ENCODE measurements around the gene TOP3A.
"Not testable (repeated sequence)": the region's sequence is repeated elsewhere in the genome, so short reads cannot be mapped to it uniquely, and the experiment has no call there.

TOP3A gene, protein sequence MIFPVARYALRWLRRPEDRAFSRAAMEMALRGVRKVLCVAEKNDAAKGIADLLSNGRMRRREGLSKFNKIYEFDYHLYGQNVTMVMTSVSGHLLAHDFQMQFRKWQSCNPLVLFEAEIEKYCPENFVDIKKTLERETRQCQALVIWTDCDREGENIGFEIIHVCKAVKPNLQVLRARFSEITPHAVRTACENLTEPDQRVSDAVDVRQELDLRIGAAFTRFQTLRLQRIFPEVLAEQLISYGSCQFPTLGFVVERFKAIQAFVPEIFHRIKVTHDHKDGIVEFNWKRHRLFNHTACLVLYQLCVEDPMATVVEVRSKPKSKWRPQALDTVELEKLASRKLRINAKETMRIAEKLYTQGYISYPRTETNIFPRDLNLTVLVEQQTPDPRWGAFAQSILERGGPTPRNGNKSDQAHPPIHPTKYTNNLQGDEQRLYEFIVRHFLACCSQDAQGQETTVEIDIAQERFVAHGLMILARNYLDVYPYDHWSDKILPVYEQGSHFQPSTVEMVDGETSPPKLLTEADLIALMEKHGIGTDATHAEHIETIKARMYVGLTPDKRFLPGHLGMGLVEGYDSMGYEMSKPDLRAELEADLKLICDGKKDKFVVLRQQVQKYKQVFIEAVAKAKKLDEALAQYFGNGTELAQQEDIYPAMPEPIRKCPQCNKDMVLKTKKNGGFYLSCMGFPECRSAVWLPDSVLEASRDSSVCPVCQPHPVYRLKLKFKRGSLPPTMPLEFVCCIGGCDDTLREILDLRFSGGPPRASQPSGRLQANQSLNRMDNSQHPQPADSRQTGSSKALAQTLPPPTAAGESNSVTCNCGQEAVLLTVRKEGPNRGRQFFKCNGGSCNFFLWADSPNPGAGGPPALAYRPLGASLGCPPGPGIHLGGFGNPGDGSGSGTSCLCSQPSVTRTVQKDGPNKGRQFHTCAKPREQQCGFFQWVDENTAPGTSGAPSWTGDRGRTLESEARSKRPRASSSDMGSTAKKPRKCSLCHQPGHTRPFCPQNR

DNA sequence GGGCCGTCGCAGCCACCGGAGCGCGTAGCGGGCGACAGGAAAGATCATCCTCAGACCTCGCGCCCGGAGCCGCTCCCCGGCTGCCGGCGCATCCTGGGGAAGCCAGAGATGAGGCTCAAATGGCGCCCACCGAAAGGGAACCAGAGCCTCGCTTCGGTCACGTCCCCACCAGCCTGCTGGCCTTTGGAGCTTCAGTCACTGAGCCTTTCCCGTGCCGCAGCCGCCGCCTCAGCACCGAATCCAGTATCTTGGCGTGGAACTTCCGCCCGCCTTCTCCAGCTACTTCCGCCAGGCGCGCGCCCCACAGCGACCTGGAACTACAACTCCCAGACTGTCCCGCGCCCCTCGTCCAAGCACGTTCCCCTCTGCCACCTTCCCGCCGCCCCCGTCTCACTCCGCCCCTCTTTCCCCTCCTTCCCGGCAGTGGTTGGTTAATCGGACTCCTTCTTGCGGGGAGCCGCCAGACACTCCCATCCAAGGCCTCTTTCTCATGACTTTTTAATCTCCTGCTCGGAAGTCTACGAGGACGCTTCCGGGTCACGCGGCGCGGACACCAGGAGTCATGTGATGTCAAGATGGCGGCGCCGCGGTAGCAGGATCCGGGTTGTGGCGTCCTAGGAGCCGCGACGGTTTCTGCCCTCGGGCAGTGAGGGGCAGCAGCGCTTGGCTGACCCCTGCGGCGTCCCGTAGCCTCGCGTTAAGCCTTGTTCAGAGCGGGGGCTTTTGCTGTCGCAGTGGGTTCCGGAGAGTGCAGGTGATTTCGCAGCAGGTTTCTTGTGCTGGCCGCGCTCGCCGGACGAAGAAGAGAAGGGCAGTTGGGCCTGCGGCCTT, at the start of gene TOP3A, which contains the start of gene SMCR8:
TOP3A (minus strand) TSS at position 264 of the 831 bp plus-strand sequence; CDS start at position 48, 216 bp downstream.
SMCR8 (plus strand) TSS at position 563 of the 831 bp plus-strand sequence. CDS start 497 bp downstream, outside the sequence.
- peak; percentile 77 for DNase-seq

DNA sequence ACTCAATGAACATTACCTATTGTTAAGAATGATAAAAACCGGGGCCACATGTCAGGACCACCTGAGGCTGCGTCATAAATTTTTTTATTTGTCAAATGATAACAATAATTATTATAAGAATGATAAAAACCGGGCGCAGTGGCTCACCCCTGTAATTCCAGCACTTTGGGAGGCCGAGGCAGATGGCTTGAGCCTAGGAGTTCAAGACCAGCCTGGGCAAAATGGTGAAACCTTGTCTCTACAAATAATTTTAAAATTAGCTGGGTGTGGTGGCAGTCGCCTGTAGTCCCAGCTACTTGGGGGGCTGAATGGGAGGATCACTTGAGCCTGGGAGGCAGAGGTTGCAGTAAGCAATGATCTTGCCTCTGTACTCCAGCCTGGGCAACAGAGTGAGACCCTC, 49.4 kb upstream of the TOP3A start:
- DNase-seq = no peak

DNA sequence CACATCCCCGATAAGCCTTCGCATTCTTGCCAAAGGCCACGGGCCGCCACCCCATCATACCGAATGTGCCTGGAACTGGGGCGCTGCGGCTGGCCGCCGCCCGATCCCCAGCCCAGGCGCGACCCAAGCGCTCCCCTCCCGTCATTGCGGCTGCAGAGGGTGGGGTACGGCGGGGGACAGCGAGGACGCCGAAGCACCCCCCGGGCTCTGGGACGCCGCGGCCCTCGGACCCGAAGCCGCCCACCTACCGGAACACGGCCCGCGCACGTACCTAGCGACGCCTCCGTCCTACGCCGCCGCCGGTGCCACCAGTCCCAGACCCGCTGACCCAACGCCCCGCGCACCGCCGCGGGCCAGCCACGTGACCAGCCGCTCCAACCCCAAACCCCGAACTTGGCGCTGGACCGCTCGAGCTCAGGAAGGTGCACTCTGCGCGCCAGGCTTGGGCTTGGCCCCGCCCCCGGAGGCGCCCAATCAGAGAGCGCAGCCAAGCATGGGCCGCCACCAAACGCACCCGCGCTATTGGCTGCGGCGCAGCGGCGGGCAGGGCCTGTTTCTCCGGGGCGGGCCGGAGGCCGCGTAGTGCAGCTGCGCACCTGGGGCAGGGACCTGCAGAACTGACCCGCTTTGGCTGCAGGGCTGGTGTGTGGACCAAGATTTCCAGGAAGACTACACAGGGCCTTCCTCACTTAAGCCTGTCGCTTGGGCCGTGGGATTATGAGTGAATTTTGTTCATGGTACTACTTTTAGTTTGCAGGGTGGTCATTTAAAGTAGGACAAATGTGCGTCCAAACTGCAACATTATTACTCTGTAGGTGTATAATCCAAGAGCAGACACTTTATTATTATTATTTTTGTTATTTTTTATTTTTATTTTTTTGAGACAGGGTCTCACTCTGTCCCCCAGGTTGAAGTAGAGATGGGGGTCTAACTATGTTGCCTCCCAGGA, 48.6 kb upstream of the TOP3A start, which contains the start of gene SHMT1:
SHMT1 (minus strand) TSS at position 450 of the 949 bp plus-strand sequence. CDS start 7,569 bp downstream, outside the sequence.
- DNase-seq = peak; percentile 60

DNA sequence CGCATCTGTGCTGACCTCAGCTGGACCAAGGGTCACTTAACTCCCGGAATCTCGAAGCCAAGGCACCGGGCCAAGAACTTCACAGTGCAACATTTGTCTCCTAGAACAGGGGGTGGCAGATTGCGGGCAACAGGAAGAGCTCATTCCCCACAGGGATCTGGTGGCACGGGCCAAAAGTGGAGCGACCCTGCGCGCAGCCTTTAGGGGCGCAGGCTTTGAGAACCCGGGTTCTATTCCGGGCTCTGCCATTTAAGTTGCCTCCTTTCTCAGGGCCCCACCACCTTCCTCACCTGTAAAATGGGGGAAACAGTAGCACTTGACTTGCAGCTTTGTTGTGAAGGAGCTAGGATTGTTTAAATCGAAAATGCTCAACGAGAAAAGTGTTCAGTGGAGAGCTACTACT, 47.9 kb upstream of the TOP3A start:
- DNase-seq = no peak

DNA sequence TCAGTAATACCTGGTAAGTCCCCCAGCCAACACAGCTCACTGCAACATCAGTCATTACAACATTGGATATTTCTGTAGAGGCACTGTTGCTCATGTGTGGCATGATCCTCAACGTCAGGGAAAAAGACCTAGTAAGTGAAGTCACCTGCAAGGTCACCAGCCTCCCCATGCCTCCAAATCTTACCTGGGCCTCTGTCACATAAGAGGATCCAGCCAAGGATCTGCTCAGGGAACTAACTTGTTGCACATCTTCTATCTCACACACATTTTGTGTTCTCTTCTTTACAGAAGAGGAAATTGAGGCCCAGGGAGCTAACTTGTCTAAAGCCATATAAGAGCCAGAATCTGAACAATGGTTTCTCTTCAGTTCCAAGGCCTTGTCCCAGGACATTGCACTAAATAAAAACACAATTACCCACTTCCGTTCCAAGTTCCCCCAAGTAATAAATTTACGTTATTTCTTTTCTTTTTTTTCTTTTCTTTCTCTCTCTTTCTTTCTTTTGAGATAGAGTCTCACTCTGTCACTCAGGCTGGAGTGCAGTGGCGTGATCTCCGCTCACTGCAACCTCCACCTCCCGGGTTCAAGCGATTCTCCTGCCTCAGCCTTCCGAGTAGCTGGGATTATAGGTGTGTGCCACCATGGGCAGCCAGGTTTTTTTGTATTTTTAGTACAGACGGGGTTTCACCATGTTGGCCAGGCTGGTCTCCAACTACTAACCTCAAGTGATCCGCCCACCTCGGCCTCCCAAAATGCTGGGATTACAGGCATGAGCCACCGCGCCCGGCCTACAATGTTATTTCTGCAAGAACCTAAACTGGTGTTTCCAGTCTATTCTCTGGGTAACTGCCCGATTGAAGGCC, 47.3 kb upstream of the TOP3A start:
- DNase-seq = no peak

DNA sequence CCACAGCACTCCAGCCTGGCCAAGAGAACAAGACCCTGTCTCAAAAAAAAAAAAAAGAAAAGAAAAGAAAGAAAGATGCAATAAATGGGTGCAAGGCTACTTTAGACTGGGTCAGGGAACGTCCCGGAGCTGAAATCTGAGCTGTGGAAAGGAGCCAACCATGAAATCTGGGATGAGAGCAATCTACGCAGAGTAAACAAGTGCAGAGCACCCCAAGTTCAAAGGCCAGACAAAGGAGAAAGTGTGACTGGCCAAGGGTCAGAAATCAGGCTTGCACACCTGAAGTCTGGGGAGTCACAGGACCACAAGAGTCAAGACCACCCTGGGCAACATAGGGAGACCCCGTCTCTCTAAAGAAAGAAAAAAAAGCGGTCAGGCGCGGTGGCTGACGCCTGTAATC, 45.7 kb upstream of the TOP3A start:
- DNase-seq = no peak

DNA sequence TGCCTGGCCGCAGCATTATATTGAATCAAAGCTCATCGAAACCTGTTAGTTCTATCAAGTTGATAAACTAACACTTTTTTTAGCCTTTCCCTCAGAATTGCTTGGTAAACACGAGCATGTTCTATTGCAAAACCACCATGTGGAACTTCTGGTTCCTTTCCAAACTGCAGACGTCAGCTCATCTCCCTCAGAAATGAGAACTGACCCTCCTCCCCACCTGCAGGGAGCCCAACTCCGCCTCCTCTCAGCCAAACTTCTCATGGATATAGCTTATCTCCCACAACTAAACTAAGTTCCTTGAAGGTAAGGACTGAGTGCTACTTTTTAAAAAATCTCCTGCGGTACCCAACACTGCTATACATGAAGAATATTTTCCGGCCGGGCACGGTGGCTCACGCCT, 41.8 kb upstream of the TOP3A start:
- DNase-seq = no peak

DNA sequence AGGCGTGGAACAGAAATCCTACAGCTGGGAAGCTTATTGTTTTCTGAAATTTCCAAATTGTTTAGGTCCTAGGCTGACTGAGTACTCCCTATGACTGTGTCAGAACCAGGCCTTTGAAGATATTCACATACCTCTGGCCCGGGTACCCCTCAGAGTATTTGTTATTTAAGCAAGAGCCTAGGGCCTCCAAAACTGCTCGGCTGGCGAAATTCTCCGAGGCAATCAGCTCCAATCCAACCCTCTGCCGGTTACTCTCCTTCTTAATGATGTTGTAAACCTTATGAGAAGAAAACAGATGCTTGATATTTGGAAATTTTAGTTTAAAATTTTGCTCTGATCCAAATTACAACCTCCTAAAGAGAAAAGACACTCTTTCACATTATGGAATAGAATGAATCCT, 38.7 kb upstream of the TOP3A start:
- DNase-seq = no peak

DNA sequence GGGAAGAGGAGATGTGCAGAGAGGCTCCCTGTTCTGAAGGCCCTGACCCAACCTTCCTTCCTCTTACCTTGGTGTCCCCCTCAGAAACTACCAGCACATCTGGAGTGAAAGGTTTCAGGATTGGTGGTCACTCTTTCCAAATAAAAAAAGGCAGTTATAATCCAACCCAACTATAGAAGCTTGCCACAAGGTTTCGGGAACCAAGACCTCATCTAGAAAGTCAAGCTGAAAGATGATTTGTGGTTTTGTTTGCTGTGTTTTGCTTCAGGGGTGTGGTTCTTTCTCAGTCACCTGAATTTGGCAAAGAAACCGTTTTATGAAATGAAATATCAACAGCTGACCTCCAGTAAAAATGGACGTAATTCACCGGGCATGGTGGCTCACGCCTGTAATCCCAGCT, 29.2 kb upstream of the TOP3A start:
- no peak for DNase-seq

DNA sequence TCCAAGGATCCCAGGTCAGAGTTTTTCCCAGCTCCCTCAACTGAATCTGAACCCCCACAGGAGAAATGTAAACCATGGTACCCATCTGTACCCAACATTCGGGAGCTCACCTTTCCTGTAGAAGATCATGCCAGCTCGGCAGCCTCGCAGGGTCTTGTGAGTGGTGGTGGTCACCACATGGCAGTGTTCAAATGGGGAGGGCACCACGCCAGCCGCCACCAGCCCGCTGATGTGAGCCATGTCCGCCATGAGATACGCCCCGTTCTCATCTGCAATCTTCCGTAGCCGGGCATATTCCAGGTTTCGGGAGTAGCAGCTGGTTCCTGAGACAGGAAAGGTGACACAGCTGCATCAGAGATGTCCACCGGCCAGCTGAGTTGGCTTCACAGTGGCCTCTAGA, 25.1 kb upstream of the TOP3A start:
- no peak for DNase-seq

DNA sequence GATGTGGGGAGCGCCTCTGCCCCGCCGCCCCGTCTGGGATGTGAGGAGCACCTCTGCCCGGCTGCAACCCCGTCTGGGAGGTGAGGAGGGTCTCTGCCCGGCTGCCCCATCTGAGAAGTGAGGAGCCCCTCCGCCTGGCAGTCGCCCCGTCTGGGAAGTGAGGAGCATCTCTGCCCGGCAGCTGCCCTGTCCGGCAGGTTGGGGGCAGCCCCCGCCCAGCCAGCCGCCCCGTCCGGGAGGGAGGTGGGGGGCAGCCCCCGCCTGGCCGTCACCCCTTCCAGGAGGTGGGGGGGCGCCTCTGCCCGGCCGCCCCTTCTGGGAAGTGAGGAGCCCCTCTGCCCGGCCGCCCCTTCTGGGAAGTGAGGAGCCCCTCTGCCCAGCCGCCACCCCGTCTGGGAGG, 23.4 kb upstream of the TOP3A start:
- not testable (repeated sequence) for DNase-seq

DNA sequence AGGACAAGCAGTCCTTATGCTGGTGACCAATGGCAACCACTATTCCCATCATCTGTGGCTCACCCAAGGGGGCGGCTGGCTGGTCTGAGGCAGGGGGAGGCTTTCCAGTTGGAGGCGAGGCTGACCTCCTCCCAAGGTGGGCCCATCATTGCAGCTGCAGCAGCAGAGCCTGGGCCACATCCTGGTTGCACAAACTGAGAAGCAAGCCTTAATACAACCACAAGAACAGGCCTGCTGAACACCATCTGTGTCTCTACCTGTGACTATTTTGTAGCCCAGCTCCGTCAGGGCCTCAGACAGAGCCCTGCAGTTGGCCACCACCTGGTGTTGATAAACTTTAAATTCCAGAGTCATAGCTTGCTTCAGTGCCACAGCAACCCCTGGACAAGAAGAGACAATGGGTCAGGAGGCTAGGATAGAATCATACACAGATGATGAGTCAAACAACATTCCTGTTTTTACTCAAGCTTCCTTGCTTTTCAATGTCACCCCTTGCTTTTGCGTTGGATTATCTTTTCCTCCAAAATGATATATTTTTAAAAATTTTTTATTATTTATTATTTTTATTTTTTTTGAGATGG, 18.2 kb upstream of the TOP3A start:
- no peak for DNase-seq

DNA sequence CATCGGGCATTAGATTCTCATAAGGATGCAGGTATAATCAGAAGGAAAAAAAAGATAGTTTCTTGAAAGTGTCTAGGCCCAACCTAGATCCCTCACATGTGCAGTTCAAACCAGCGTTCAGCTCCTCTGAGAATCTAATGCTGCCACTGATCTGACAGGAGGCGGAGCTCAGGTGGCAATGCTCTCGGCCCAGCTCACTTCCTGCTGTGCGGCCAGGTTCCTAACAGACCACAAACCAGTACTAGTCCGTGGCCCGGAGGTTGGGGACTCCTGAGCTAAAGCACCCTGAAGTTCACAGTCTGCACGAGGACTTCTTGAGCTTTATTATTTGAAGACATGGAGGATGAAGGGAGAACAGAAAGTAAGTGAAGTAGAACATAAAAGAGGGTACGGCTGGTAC, 17.1 kb upstream of the TOP3A start:
- DNase-seq = no peak

DNA sequence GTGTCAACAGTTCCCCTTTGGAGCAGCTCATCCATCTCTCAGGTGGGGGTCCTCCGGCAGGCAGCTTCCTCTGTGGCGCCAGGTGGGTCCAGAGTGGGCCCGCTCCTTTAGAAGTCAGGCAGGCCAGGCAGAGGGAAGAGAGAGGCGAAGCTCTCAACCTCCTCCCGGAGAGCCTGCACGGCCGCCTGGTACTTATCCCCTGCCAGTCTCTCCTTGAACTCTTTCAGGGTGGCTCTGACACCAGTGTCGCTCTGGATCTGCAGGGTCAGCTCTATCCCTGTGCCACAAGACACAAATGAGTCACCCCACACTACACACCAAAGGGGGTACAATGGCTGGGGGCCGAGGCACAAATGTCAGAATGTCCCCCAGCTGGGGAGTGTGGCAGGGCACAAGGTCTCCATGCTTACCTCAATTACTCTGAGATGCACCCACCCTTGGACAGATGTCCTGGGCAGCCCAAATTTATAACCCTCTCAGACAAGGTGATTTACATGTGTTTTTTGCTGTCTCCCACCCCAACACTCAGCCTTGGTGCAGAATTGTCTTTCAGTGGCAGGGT, 13.9 kb upstream of the TOP3A start:
- no peak for DNase-seq

DNA sequence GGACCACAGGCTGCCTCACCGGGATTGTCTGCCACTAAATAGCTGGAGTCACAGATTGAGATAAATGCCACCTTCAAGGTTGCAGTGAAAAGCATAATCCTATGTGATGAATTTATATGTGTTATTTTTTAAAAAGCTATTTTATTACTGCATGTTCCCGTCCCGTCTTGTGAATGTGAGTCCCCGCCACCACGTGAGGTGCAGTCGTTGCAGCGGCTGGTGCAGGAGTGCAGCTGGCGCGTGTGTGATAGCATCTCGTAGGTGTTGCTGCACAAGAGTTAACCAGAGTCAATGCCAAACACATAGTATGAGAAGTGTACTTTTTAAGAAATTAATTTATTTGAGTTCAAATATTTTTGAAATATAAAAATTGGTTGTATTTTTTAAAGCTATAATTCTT, 12.8 kb upstream of the TOP3A start:
- no peak for DNase-seq

DNA sequence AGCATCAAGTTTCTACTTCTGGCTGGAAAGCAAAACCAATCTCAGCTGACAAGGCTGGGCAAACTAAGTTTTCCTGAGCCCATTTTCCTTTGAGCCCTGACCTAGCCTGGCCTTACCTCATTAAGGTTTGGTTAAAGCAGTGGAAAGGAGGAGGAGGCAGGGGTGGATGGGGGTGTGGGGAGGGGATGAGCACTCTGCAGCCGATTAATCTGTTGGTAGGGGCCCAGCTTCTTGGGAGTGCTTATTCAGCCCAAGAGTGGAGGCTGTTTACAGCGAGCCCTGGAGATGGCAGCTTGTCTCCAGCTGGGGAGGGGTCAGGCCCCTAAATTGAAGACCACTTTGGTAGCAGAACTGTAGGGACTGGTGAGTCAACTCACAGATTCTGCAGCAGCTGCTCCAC, 12.3 kb upstream of the TOP3A start:
- no peak for DNase-seq

DNA sequence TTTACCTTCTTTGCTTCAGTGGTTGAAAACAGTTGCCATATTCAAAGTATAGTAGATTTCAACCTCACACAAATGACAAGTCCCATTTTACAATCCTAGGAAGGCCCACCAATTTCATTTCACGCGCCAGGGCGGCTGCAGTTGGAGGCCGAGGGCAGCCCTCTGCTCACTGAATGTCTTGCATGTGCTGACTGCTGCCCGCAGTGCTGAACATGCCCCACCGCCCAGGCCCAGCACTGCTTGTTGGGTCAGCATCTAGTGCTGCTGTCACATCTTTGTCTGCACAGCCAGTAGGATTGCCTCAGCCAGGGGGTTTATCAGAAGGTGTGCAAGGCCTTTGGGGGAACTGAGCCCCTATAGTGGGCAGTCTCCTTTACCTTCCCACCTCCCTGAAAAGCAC, 11.8 kb upstream of the TOP3A start:
- DNase-seq = no peak

DNA sequence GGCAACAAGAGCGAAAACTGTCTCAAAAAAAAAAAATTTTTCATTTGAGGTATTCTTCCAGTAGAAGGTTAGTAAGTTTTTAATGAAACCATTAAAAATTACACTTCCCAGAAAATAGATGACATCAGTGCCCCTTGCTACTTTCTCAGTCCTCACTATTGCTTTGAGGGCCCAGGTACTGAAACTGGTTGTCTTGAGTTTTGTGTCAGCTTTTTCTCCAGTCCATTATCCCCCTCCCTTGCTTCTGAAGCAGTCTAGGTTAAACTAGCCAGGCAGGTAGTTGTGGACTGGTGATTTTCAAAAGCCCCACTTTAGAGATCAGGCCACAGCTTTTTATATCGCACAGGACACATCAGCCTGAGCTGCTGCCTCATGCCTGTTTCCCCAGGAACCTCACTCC, 11.2 kb upstream of the TOP3A start:
- DNase-seq = no peak

Data from DMS79 treated with DMSO at 0.1 percent for 48 hours (cell line).